CD14-positive monocyte (primary cell): ENCODE data around the gene CLK3. TPM values are rescaled to one million over a fixed set of nuclear protein-coding genes. Genes with fewer than 3 reads are reported as not detected.

ENCODE experiments used
- DNase-seq, 3 donors: peaks; one replicate each; pipeline ENCODE4 v3.0.0-alpha.2; 2011 to 2022
- H2AFZ ChIP-seq: 2 replicates; pipeline ENCODE4 v1.6.0; 2012; ENCODE audit warnings: mild to moderate bottlenecking, low read depth, low read length, inconsistent platforms; ENCODE audit not compliant: insufficient read depth, poor library complexity, severe bottlenecking
- H3K27ac ChIP-seq, 2 donors: 1 replicate in 1 of 2; 2 replicates in 1 of 2; pipeline ENCODE4 v1.5.1; 2012 to 2013; ENCODE audit warnings: low read length in 2 of 2, control low read depth in 1 of 2, inconsistent platforms in 1 of 2, low read depth in 1 of 2, mild to moderate bottlenecking in 1 of 2
- H3K27me3 ChIP-seq, 2 donors: one replicate each; pipeline versions ENCODE4 v1.6.0 to v1.6.1; 2011 to 2013; ENCODE audit warnings: low read length in 2 of 2; ENCODE audit not compliant: control insufficient read depth in 2 of 2, insufficient read depth in 2 of 2
- H3K36me3 ChIP-seq, 2 donors: replicated peaks in 1 of 2; 1 replicate in 1 of 2; 2 replicates in 1 of 2; pipeline versions ENCODE4 v1.5.1 to v1.6.1; 2012 to 2013; ENCODE audit warnings: low read length in 2 of 2, control low read depth in 1 of 2, inconsistent platforms in 1 of 2, mild to moderate bottlenecking in 1 of 2; ENCODE audit not compliant: insufficient read depth in 2 of 2, control insufficient read depth in 1 of 2
- H3K4me1 ChIP-seq, 2 donors: 1 replicate in 1 of 2; 2 replicates in 1 of 2; pipeline versions ENCODE4 v1.5.1 to v1.6.1; 2012 to 2013; ENCODE audit warnings: low read length in 2 of 2, control low read depth in 1 of 2, inconsistent platforms in 1 of 2, mild to moderate bottlenecking in 1 of 2, moderate library complexity in 1 of 2; ENCODE audit not compliant: insufficient read depth in 2 of 2, control insufficient read depth in 1 of 2
- H3K4me2 ChIP-seq: replicated peaks from 2 replicates; pipeline ENCODE3; 2012; ENCODE audit warnings: low read length, moderate library complexity, mild to moderate bottlenecking; ENCODE audit not compliant: poor library complexity, severe bottlenecking; ENCODE audit errors: extremely low read depth
- H3K4me3 ChIP-seq, 3 experiments: fragments of 200-600 bp in 1 of 3; sonication (generic) in 1 of 3; replicated peaks in 1 of 3; 1 replicate in 2 of 3; 2 replicates in 1 of 3; pipeline ENCODE4 v1.5.1; 2011 to 2013; ENCODE audit warnings: low read length in 3 of 3, mild to moderate bottlenecking in 3 of 3, control low read depth in 2 of 3, low read depth in 2 of 3, inconsistent platforms in 1 of 3, moderate library complexity in 1 of 3
- H3K79me2 ChIP-seq: 2 replicates; pipeline ENCODE4 v1.6.0; 2012; ENCODE audit warnings: mild to moderate bottlenecking, control low read depth, inconsistent platforms, low read length, moderate library complexity; ENCODE audit not compliant: insufficient read depth
- H3K9ac ChIP-seq: 2 replicates; pipeline ENCODE4 v1.6.0; 2017; ENCODE audit warnings: low read length, mild to moderate bottlenecking; ENCODE audit not compliant: insufficient read depth, poor library complexity, severe bottlenecking
- H3K9me3 ChIP-seq, 2 donors: replicated peaks in 1 of 2; 1 replicate in 1 of 2; 2 replicates in 1 of 2; pipeline versions ENCODE4 v1.5.1 to v1.6.1; 2012 to 2013; ENCODE audit warnings: low read length in 2 of 2, control low read depth in 1 of 2; ENCODE audit not compliant: control insufficient read depth in 1 of 2, insufficient read depth in 1 of 2
- H4K20me1 ChIP-seq: 2 replicates; pipeline ENCODE4 v1.6.0; 2012; ENCODE audit warnings: mild to moderate bottlenecking, low read length, control low read depth, moderate library complexity; ENCODE audit not compliant: insufficient read depth
- H3K27ac Mint-ChIP-seq, 7 donors: one replicate each; pipeline ENCODE4 v1.8.0; 2020; ENCODE audit warnings: mild to moderate bottlenecking in 7 of 7, mixed read lengths in 7 of 7, moderate library complexity in 6 of 7, inconsistent platforms in 2 of 7
- H3K27me3 Mint-ChIP-seq, 3 donors: one replicate each; pipeline ENCODE4 v1.8.0; 2021 to 2022; ENCODE audit warnings: low read depth in 3 of 3, mild to moderate bottlenecking in 3 of 3, mixed read lengths in 3 of 3, moderate library complexity in 3 of 3, inconsistent platforms in 1 of 3
- H3K36me3 Mint-ChIP-seq, 2 donors: one replicate each; pipeline ENCODE4 v1.8.0; 2020; ENCODE audit warnings: mixed read lengths in 2 of 2, inconsistent platforms in 1 of 2, mild to moderate bottlenecking in 1 of 2
- H3K4me1 Mint-ChIP-seq: one replicate; pipeline ENCODE4 v1.8.0; 2020; ENCODE audit warnings: mild to moderate bottlenecking, mixed read lengths
- H3K4me3 Mint-ChIP-seq, 2 donors: one replicate each; pipeline ENCODE4 v1.8.0; 2020; ENCODE audit warnings: mild to moderate bottlenecking in 2 of 2, mixed read lengths in 2 of 2, moderate library complexity in 1 of 2
- H3K9me3 Mint-ChIP-seq, 7 donors: one replicate each; pipeline ENCODE4 v1.8.0; 2020 to 2022; ENCODE audit warnings: mixed read lengths in 7 of 7, mild to moderate bottlenecking in 6 of 7, moderate library complexity in 6 of 7, inconsistent platforms in 2 of 7
- WGBS: methylation state at CpG from one replicate; pipeline ENCODE4 v1.1.5; 2013; ENCODE audit warnings: missing lambda C conversion rate; ENCODE audit not compliant: insufficient coverage; 5-methylcytosine and 5-hydroxymethylcytosine counted together
- intact Hi-C, 2 donors: fragments of 100-400 bp; cut with micrococcal nuclease; formaldehyde crosslinking; loops; one replicate each; pipeline versions ENCODE4 v1.15.0 to v1.15.1; 2023
- polyA plus RNA-seq, 3 donors: library from polyadenylated mRNA; depleted of rRNA in 1 of 3; unstranded in 2 of 3; stranded (reverse) in 1 of 3; fragments of 300-500 nt in 2 of 3; fragments of >200 nt in 1 of 3; fragmentation: Illumina TruSeq in 2 of 3; gene quantifications; 1 replicate in 2 of 3; 2 replicates in 1 of 3; pipeline ENCODE4 v1.2.3, GENCODE V29; 2012 to 2021
- TF ChIP-seq, protein P1 (sequence below): fragments of 200-600 bp; IDR thresholded peaks from one replicate; pipeline ENCODE4 v1.8.0; 2022; ENCODE audit warnings: antibody characterized with exemption, mild to moderate bottlenecking

The CLK3 gene
- polyA plus RNA-seq, 3 donors = 27.6 to 354 (median 33.2) TPM

DNA sequence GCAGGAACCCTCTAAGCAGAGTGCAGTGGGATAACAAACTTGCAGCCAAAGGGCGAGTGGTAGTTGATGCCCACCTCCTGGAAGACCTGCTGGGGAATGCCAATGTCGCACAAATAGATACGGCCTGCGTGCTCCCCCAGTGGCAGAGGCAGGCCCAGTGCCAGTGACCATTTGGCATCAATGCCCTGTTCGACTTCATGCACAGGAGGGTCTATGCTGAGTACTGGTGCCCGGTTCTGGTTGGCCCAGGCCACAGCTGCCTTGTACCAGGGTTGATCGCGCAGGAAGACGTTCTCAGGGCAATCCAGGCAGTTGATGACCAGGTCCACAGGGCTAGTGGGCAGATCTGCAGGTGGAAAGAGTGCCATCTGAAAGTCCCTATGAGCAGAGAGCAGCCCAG is 17.0 kb downstream of the CLK3 start:
- H4K20me1 ChIP-seq = peaks cover 83% of the 10 kb centered on the region
- H3K27me3 ChIP-seq = no peaks in the 10 kb centered on the region
- H3K27ac Mint-ChIP-seq = peak overlapping the region in 1 of 7 donors; percentile 69
- no peaks in the 10 kb centered on the region for H3K9me3 ChIP-seq
- H3K9ac ChIP-seq = no peak overlapping the region
- intact Hi-C loops = loop anchor here (5.0 to 10.0 kb wide), 2 partner anchors 172 to 260 kb away; no protein-coding TSS in a partner anchor
- no peaks in the 10 kb centered on the region for H3K4me1 Mint-ChIP-seq
- H3K9me3 Mint-ChIP-seq = no peaks in the 10 kb centered on the region
- H3K4me3 Mint-ChIP-seq = no peak overlapping the region
- 92% methylated on average over 9 of the region's 9 CpGs for WGBS
- H3K27me3 Mint-ChIP-seq = no peaks in the 10 kb centered on the region
- H2AFZ ChIP-seq = no peak overlapping the region
- no peak for DNase-seq
- TF ChIP-seq, protein P1, sequence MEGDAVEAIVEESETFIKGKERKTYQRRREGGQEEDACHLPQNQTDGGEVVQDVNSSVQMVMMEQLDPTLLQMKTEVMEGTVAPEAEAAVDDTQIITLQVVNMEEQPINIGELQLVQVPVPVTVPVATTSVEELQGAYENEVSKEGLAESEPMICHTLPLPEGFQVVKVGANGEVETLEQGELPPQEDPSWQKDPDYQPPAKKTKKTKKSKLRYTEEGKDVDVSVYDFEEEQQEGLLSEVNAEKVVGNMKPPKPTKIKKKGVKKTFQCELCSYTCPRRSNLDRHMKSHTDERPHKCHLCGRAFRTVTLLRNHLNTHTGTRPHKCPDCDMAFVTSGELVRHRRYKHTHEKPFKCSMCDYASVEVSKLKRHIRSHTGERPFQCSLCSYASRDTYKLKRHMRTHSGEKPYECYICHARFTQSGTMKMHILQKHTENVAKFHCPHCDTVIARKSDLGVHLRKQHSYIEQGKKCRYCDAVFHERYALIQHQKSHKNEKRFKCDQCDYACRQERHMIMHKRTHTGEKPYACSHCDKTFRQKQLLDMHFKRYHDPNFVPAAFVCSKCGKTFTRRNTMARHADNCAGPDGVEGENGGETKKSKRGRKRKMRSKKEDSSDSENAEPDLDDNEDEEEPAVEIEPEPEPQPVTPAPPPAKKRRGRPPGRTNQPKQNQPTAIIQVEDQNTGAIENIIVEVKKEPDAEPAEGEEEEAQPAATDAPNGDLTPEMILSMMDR = no peak
- no peak overlapping the region for H3K4me3 ChIP-seq
- peaks cover 96 to 100% of the 10 kb centered on the region in 2 donors for H3K36me3 ChIP-seq
- no peaks in the 10 kb centered on the region for H3K4me1 ChIP-seq
- H3K4me2 ChIP-seq = no peak overlapping the region
- no peaks in the 10 kb centered on the region for H3K79me2 ChIP-seq
- H3K36me3 Mint-ChIP-seq = peaks cover 83 to 95% of the 10 kb centered on the region in 2 donors
- no peak overlapping the region for H3K27ac ChIP-seq

DNA sequence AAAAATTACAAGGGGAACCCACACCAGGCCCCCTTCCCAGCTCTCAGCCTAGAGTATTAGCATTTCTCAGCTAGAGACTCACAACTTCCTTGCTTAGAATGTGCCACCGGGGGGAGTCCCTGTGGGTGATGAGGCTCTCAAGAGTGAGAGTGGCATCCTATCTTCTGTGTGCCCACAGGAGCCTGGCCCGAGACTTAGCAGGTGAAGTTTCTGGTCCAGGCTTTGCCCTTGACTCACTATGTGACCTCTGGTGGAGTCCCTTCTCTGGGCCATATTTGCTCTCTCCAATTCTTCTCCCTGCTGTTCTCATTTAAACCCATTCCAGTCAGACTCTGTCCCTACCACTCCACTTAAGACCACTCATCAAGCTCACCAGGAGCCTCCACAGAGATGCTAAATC is 18.1 kb downstream of the CLK3 start:
- no peaks in the 10 kb centered on the region for H3K9me3 ChIP-seq
- 87% methylated on average over 2 of the region's 2 CpGs for WGBS
- H3K27me3 ChIP-seq = no peaks in the 10 kb centered on the region
- Mint-ChIP-seq H3K36me3 (peaks cover 80 to 95% of the 10 kb centered on the region in 2 donors), H3K9me3 (no peaks in the 10 kb centered on the region), H3K27me3 (peaks cover 0 to 2% (median 0%) of the 10 kb centered on the region in 3 donors), H3K4me1 (no peaks in the 10 kb centered on the region), H3K4me3 (no peak overlapping the region), H3K27ac (peak overlapping the region in 1 of 7 donors; percentile 59)
- DNase-seq = no peak
- no peak overlapping the region for H3K4me2 ChIP-seq
- no peaks in the 10 kb centered on the region for H3K79me2 ChIP-seq
- intact Hi-C loops = loop anchor here (2.0 to 10.0 kb wide), 3 partner anchors 137 to 261 kb away; no protein-coding TSS in a partner anchor
- peaks cover 93 to 100% of the 10 kb centered on the region in 2 donors for H3K36me3 ChIP-seq
- no peak overlapping the region for H3K27ac ChIP-seq
- no peaks in the 10 kb centered on the region for H3K4me1 ChIP-seq
- no peak overlapping the region for H3K9ac ChIP-seq
- TF ChIP-seq, protein P1 = no peak
- no peak overlapping the region for H2AFZ ChIP-seq
- H3K4me3 ChIP-seq = no peak overlapping the region
- peaks cover 72% of the 10 kb centered on the region for H4K20me1 ChIP-seq
